K562 (cell line): ENCODE results near the gene OSBPL1A. TPM values are rescaled to one million over a fixed set of nuclear protein-coding genes. Genes with fewer than 3 reads are reported as not detected.
A peak's percentile ranks its signal among the peaks of the same experiment; 100 is the strongest.

Source experiments
- BRF1 ChIP-seq: IDR thresholded peaks from 3 replicates; pipeline ENCODE4 v1.6.1; 2011; ENCODE audit warnings: borderline replicate concordance, mild to moderate bottlenecking; ENCODE audit not compliant: insufficient read length; ENCODE audit errors: extremely low read depth
- CHD2 ChIP-seq: IDR thresholded peaks from 2 replicates; pipeline ENCODE4 v1.6.1; 2011; ENCODE audit warnings: low read depth, low read length
- ELK3 ChIP-seq: fragments of 450-650 bp; formaldehyde crosslinking; IDR thresholded peaks from 2 replicates; pipeline ENCODE4 v1.4.0; 2020; ENCODE audit warnings: mild to moderate bottlenecking
- FOXA3 ChIP-seq, 2 experiments: fragments of 450-650 bp in 1 of 2; sonication (generic) in 1 of 2; formaldehyde crosslinking; IDR thresholded peaks in 1 of 2; conservative IDR thresholded peaks in 1 of 2; 2 replicates each; pipeline versions ENCODE4 v1.4.0 to v1.8.0; 2020 to 2022; ENCODE audit warnings: mild to moderate bottlenecking in 2 of 2, missing genetic modification reagents in 1 of 2
- KLF1 ChIP-seq: fragments of 450-650 bp; IDR thresholded peaks from 2 replicates; pipeline ENCODE4 v1.6.1; 2016; ENCODE audit warnings: missing genetic modification characterization, missing compliant biosample characterization
- MEF2A ChIP-seq: IDR thresholded peaks from 2 replicates; pipeline ENCODE4 v1.6.1; 2011; ENCODE audit warnings: low read depth, mild to moderate bottlenecking, low read length, moderate library complexity; ENCODE audit not compliant: control insufficient read depth
- MEF2D ChIP-seq: conservative IDR thresholded peaks from 2 replicates; pipeline ENCODE4 v1.6.1; 2016; ENCODE audit warnings: low read depth, missing genetic modification characterization, missing compliant biosample characterization
- MNT ChIP-seq, 2 experiments: fragments of 450-650 bp; conservative IDR thresholded peaks; 2 replicates each; pipeline ENCODE4 v1.6.1; 2017; ENCODE audit warnings: mild to moderate bottlenecking in 2 of 2, moderate library complexity in 2 of 2
- NR3C1 ChIP-seq: sonication (generic); formaldehyde crosslinking; IDR thresholded peaks from 2 replicates; pipeline ENCODE4 v1.8.1; 2022; ENCODE audit warnings: missing genetic modification reagents
- SMAD2 ChIP-seq: fragments of 150-350 bp; IDR thresholded peaks from 2 replicates; pipeline ENCODE4 v1.6.1; 2014; ENCODE audit warnings: low read depth, mild to moderate bottlenecking, low read length
- SMAD3 ChIP-seq: fragments of 450-650 bp; formaldehyde crosslinking; conservative IDR thresholded peaks from 2 replicates; pipeline ENCODE4 v1.4.0; 2020; ENCODE audit warnings: mild to moderate bottlenecking
- SNIP1 ChIP-seq: fragments of 450-650 bp; IDR thresholded peaks from 2 replicates; pipeline ENCODE4 v1.7.1; 2017; ENCODE audit warnings: low read depth, mild to moderate bottlenecking
- TCF15 ChIP-seq: fragments of 250-450 bp; sonication (Bioruptor Pico); IDR thresholded peaks from 2 replicates; pipeline ENCODE4 v1.8.0; 2022; ENCODE audit warnings: moderate library complexity, mild to moderate bottlenecking, inconsistent platforms
- TFE3 ChIP-seq: fragments of 450-650 bp; formaldehyde crosslinking; IDR thresholded peaks from 2 replicates; pipeline ENCODE4 v1.4.0; 2020; ENCODE audit warnings: mild to moderate bottlenecking, mixed read lengths
- ZKSCAN8 ChIP-seq: fragments of 200-800 bp; sonication (Bioruptor generic); IDR thresholded peaks from 2 replicates; pipeline ENCODE4 v1.6.1; 2016; ENCODE audit warnings: missing genetic modification characterization, missing compliant biosample characterization
- ZMIZ1 ChIP-seq, 2 experiments: fragments of 150-350 bp in 1 of 2; IDR thresholded peaks; 2 replicates each; pipeline ENCODE4 v1.6.1; 2012 to 2016; ENCODE audit warnings: low read depth in 2 of 2, low read length in 2 of 2, mild to moderate bottlenecking in 1 of 2, moderate library complexity in 1 of 2
- ZNF561 ChIP-seq: fragments of 450-650 bp; formaldehyde crosslinking; conservative IDR thresholded peaks from 2 replicates; pipeline ENCODE4 v1.4.0; 2020; ENCODE audit warnings: mild to moderate bottlenecking, moderate library complexity
- ZNF57 ChIP-seq: fragments of 450-650 bp; formaldehyde crosslinking; IDR thresholded peaks from 2 replicates; pipeline ENCODE4 v1.4.0; 2020; ENCODE audit warnings: mild to moderate bottlenecking, moderate library complexity
- ZSCAN29 ChIP-seq: fragments of 450-650 bp; IDR thresholded peaks from 2 replicates; pipeline ENCODE4 v1.6.1; 2017
- polyA plus RNA-seq, 8 experiments: library from polyadenylated mRNA; depleted of rRNA in 4 of 8; stranded (reverse) in 5 of 8; unstranded in 3 of 8; fragments of >200 nt; fragmentation: Nextera tagmentation in 2 of 8; fragmentation: Illumina TruSeq in 1 of 8; extraction: Ambion mirVana in 2 of 8; extraction: Trizol in 1 of 8; gene quantifications; 2 replicates each; pipeline versions ENCODE4 v1.2.1 to v1.2.3, GENCODE V29; 2011 to 2014; ENCODE audit warnings: inconsistent platforms in 1 of 8, missing spikeins in 1 of 8
- total RNA-seq, 7 experiments: library from RNA; depleted of rRNA in 6 of 7; stranded (reverse); fragments of >200 nt in 6 of 7; fragmentation: Illumina TruSeq in 2 of 7; extraction: Trizol in 2 of 7; gene quantifications; 2 replicates each; pipeline versions ENCODE4 v1.2.1 to v1.2.3, GENCODE V29; 2011 to 2021; ENCODE audit warnings: low replicate concordance in 1 of 7

The OSBPL1A gene
- total and polyA plus RNA-seq, 9 of the 15 experiments (the other 6 are each of a cell fraction or from before 2014, with no cell fraction given), result 0.40 to 0.49 TPM; not detected in 7

- no peak for TF ChIP-seq ZMIZ1 (IDR thresholded peaks at IDR 0.05; ENCODE audit: low read depth in 2 of 2, low read length in 2 of 2)
- peak; percentile 59 for TF ChIP-seq CHD2
- TF ChIP-seq ZKSCAN8 (CRISPR knock-in tag), result peak; percentile 73; the same call in 1 of the 2 replicates
- peak; percentile 69 to 75 for TF ChIP-seq MNT (conservative IDR thresholded peaks at IDR 0.05)
- 0 out of 2 replicates have a peak, but pooled peaks have one; percentile 55 for TF ChIP-seq ZNF561 (CRISPR knock-in tag)
- TF ChIP-seq KLF1 (tag), result peak; percentile 81
- TF ChIP-seq MEF2A, result no peak
- no peak for TF ChIP-seq TFE3
- peak; percentile 83 for TF ChIP-seq ZNF57
- TF ChIP-seq ELK3 (CRISPR knock-in tag), result no peak
- TF ChIP-seq NR3C1 (CRISPR knock-in tag), result peak; percentile 62; the same call in 1 of the 2 replicates
- no peak for TF ChIP-seq ZSCAN29
- TF ChIP-seq MEF2D (tag), result peak; percentile 55
- TF ChIP-seq FOXA3 (CRISPR knock-in tag; conservative IDR thresholded peaks at IDR 0.05 in 1 of 2, IDR thresholded peaks at IDR 0.05 in 1 of 2), result no peak
- TF ChIP-seq BRF1, result no peak
- no peak for TF ChIP-seq SNIP1
- TF ChIP-seq SMAD3 (CRISPR knock-in tag), result 0 out of 2 replicates have a peak, but pooled peaks have one; percentile 70
- peak; percentile 69; the same call in 1 of the 2 replicates for TF ChIP-seq TCF15 (CRISPR knock-in tag)
- no peak for TF ChIP-seq SMAD2
Measured at GRCh38 chr18:24426398-24427294, 29.0 kb upstream of the OSBPL1A start, which contains the start of gene IMPACT (continued).
